ENCODE measurements around the gene MFNG.
A peak's percentile ranks its signal among the peaks of the same experiment; 100 is the strongest.

The MFNG gene

DNA sequence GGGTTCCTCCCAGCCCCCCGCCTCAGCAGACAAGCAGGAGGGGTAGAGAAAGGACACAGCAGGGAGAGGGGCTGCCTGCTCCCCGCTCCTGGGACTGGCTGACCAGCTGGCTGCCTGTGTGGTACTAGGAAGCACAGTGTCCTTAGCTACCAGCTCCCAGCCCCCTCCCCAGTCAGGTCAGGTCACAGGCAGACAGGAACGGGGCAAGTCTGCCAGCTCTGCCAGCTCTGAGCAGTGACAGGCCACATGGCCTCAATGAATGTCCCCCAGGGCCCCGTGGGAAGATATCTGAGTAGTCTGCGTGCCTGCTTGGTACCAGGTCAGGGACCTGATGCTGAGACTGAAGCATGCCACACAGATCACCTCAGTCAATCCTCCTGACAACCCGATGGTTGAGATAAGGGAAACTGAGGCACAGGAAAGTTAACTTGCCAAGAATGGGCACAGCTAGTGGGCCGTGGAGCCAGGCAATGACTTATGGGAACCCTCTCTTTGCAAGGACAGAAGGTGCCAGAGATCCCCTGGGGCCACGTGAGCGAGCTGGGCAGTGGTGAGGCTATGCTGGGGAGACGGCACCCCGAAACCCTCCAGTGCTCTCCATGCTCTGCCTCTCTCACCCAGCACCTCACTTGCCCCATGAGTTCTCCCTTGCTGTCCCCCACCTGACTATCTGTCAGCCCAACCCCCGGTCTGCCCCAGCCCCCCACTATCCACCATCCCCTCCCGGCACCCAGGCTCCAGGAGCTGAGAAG lies 13.8 kb upstream of the MFNG start:
- Histone ChIP-seq H3K4me1 (ENCODE audit: control insufficient read depth, insufficient read depth, low read length) (peaks cover 68% of the 10 kb centered on the region), H3K9ac (ENCODE audit: low read length) (peak overlapping the region; percentile 6), H3K27me3 (ENCODE audit: control insufficient read depth, insufficient read depth, low read length) (no peaks in the 10 kb centered on the region), H3K9me3 (ENCODE audit: control insufficient read depth, low read length) (no peaks in the 10 kb centered on the region), H3K36me3 (ENCODE audit: control insufficient read depth, insufficient read depth, low read length) (no peaks in the 10 kb centered on the region), H3K4me3 (ENCODE audit: low read length) (no peak overlapping the region)

- H3K9me3 ChIP-seq (ENCODE audit: control insufficient read depth, low read length), result no peaks in the 10 kb centered on the region
- peaks cover 60% of the 10 kb centered on the region for H3K4me1 ChIP-seq (ENCODE audit: control insufficient read depth, insufficient read depth, low read length)
- H3K4me3 ChIP-seq (ENCODE audit: low read length), result no peak overlapping the region
- no peak overlapping the region for H3K9ac ChIP-seq (ENCODE audit: low read length)
- no peaks in the 10 kb centered on the region for H3K36me3 ChIP-seq (ENCODE audit: control insufficient read depth, insufficient read depth, low read length)
- no peaks in the 10 kb centered on the region for H3K27me3 ChIP-seq (ENCODE audit: control insufficient read depth, insufficient read depth, low read length)
Measured at GRCh38 chr22:37499027-37499707, 13.0 kb upstream of the MFNG start.

DNA sequence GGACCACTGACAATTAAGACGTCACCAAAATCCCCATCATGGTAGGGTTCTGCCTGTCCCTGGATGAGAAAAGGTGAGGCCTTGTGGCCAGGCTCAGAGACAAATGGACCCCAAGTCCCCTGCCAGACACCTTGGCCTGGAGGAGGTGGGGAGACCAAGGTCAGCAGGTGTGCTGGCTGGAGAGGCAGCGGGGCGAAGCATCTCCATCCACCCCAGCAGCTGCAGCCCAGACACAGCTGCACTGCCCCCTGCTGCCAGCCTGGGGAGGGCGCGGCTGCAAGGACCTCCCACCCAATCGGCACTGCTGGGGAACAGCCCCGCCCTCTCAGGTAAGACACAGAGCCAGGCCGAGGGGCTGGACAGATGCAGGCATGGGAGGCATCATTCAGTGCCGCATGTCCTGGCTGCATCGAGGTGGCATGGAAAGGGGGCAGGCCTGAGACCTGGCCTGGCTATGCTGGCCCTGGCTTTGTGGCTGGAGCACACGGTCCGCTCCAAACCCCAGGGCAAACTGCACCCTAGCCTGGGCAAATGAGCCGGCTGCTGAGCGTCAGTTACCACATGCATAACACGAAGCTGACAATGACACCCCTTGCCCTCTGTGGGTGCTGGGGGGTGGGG lies 12.2 kb upstream of the MFNG start:
- no peak overlapping the region for H3K9ac ChIP-seq (ENCODE audit: low read length)
- no peak overlapping the region for H3K4me3 ChIP-seq (ENCODE audit: low read length)
- no peaks in the 10 kb centered on the region for H3K27me3 ChIP-seq (ENCODE audit: control insufficient read depth, insufficient read depth, low read length)
- H3K9me3 ChIP-seq (ENCODE audit: control insufficient read depth, low read length), result no peaks in the 10 kb centered on the region
- peaks cover 52% of the 10 kb centered on the region for H3K4me1 ChIP-seq (ENCODE audit: control insufficient read depth, insufficient read depth, low read length)
- no peaks in the 10 kb centered on the region for H3K36me3 ChIP-seq (ENCODE audit: control insufficient read depth, insufficient read depth, low read length)

DNA sequence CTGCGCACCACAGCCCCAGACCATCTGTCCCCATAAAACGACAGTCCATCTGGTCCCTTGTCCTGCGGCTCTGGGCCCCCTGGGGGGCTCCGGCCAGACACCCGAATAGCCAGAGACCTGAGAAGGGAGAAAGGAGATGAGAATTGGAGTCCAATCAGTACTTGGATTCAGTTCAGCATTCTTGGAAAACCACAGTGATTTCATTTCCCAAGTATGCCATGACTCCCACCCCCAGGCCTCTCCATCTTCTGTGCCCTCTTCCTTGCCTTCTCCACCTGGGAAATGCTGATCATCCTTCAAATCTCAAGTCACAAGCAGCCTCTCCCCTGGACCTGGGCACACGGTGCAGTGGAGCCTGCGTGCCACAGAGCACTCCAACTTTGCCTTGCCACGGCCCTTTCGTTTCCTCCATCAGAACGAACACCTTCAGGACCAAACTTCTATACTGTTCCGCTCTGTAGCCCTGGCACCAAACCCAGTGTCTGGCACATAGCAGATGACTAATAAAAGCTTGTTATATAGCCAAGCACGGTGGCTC lies 10.9 kb upstream of the MFNG start:
- no peaks in the 10 kb centered on the region for H3K9me3 ChIP-seq (ENCODE audit: control insufficient read depth, low read length)
- no peaks in the 10 kb centered on the region for H3K27me3 ChIP-seq (ENCODE audit: control insufficient read depth, insufficient read depth, low read length)
- peaks cover 40% of the 10 kb centered on the region for H3K4me1 ChIP-seq (ENCODE audit: control insufficient read depth, insufficient read depth, low read length)
- H3K9ac ChIP-seq (ENCODE audit: low read length), result no peak overlapping the region
- no peaks in the 10 kb centered on the region for H3K36me3 ChIP-seq (ENCODE audit: control insufficient read depth, insufficient read depth, low read length)
- no peak overlapping the region for H3K4me3 ChIP-seq (ENCODE audit: low read length)

DNA sequence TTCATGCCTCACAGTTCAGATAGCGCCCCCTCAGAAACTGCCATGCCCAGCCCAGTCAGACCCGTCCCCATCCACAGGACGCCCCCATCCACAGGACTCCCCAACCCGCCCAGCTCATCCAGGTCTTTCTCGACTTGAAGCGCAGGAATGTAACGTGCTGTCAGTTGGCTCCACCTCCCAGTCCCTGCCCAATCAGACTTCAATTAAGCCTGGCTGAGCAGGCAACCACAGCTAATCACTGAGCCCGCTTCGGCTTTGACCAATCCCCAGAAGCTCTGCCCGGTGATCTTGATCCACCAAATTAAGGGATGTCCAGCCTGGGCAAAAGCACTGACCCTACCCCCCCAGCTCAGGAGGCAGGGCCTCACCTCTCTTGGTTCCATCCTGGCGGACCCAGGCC lies 10.5 kb upstream of the MFNG start:
- Histone ChIP-seq H3K4me3 (ENCODE audit: low read length) (no peak overlapping the region), H3K36me3 (ENCODE audit: control insufficient read depth, insufficient read depth, low read length) (no peaks in the 10 kb centered on the region), H3K27me3 (ENCODE audit: control insufficient read depth, insufficient read depth, low read length) (no peaks in the 10 kb centered on the region), H3K9me3 (ENCODE audit: control insufficient read depth, low read length) (no peaks in the 10 kb centered on the region), H3K9ac (ENCODE audit: low read length) (no peak overlapping the region), H3K4me1 (ENCODE audit: control insufficient read depth, insufficient read depth, low read length) (peaks cover 40% of the 10 kb centered on the region)

GRCh38 chr22:37493979-37494378 lies 7.8 kb upstream of the MFNG start:
- H3K27me3 ChIP-seq (ENCODE audit: control insufficient read depth, insufficient read depth, low read length), result no peaks in the 10 kb centered on the region
- H3K9ac ChIP-seq (ENCODE audit: low read length), result no peak overlapping the region
- no peak overlapping the region for H3K4me3 ChIP-seq (ENCODE audit: low read length)
- no peaks in the 10 kb centered on the region for H3K36me3 ChIP-seq (ENCODE audit: control insufficient read depth, insufficient read depth, low read length)
- peaks cover 14% of the 10 kb centered on the region for H3K4me1 ChIP-seq (ENCODE audit: control insufficient read depth, insufficient read depth, low read length)
- no peaks in the 10 kb centered on the region for H3K9me3 ChIP-seq (ENCODE audit: control insufficient read depth, low read length)

GRCh38 chr22:37492428-37493344 lies 6.5 kb upstream of the MFNG start:
- no peaks in the 10 kb centered on the region for H3K27me3 ChIP-seq (ENCODE audit: control insufficient read depth, insufficient read depth, low read length)
- no peaks in the 10 kb centered on the region for H3K36me3 ChIP-seq (ENCODE audit: control insufficient read depth, insufficient read depth, low read length)
- no peak overlapping the region for H3K4me3 ChIP-seq (ENCODE audit: low read length)
- no peak overlapping the region for H3K9ac ChIP-seq (ENCODE audit: low read length)
- peaks cover 5% of the 10 kb centered on the region for H3K4me1 ChIP-seq (ENCODE audit: control insufficient read depth, insufficient read depth, low read length)
- H3K9me3 ChIP-seq (ENCODE audit: control insufficient read depth, low read length), result no peaks in the 10 kb centered on the region

- Histone ChIP-seq H3K4me3 (ENCODE audit: low read length) (no peak overlapping the region), H3K9me3 (ENCODE audit: control insufficient read depth, low read length) (no peaks in the 10 kb centered on the region), H3K4me1 (ENCODE audit: control insufficient read depth, insufficient read depth, low read length) (peaks cover 9% of the 10 kb centered on the region), H3K27me3 (ENCODE audit: control insufficient read depth, insufficient read depth, low read length) (peaks cover under 1% of the 10 kb centered on the region), H3K36me3 (ENCODE audit: control insufficient read depth, insufficient read depth, low read length) (no peaks in the 10 kb centered on the region), H3K9ac (ENCODE audit: low read length) (no peak overlapping the region)
Measured at GRCh38 chr22:37491559-37492427, 5.6 kb upstream of the MFNG start.

DNA sequence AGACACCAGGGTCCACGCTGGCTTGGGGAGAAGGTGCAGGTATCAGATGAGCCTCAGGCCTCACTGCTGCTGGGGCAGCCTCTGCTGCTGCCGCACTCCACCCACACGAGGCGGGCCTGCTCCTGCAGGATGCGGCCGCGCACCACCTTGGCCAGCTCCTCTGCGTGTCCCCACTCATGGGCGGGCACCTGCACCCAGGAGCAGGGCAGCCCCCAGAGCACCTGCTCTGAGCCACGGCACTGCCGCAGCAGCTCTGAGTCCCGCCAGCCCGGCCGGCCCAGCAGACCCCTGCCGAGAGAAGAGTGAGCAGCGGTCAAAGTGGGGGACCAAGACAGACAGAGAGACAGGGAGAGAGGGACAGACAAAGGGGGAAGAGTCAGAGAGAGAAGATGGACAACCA lies 4.9 kb upstream of the MFNG start:
- no peak overlapping the region for H3K4me3 ChIP-seq (ENCODE audit: low read length)
- no peak overlapping the region for H3K9ac ChIP-seq (ENCODE audit: low read length)
- H3K36me3 ChIP-seq (ENCODE audit: control insufficient read depth, insufficient read depth, low read length), result no peaks in the 10 kb centered on the region
- no peaks in the 10 kb centered on the region for H3K9me3 ChIP-seq (ENCODE audit: control insufficient read depth, low read length)
- peaks cover 15% of the 10 kb centered on the region for H3K4me1 ChIP-seq (ENCODE audit: control insufficient read depth, insufficient read depth, low read length)
- peaks cover 3% of the 10 kb centered on the region for H3K27me3 ChIP-seq (ENCODE audit: control insufficient read depth, insufficient read depth, low read length)

- no peak overlapping the region for H3K4me3 ChIP-seq (ENCODE audit: low read length)
- peaks cover 3% of the 10 kb centered on the region for H3K27me3 ChIP-seq (ENCODE audit: control insufficient read depth, insufficient read depth, low read length)
- peaks cover 17% of the 10 kb centered on the region for H3K4me1 ChIP-seq (ENCODE audit: control insufficient read depth, insufficient read depth, low read length)
- H3K36me3 ChIP-seq (ENCODE audit: control insufficient read depth, insufficient read depth, low read length), result no peaks in the 10 kb centered on the region
- no peak overlapping the region for H3K9ac ChIP-seq (ENCODE audit: low read length)
- no peaks in the 10 kb centered on the region for H3K9me3 ChIP-seq (ENCODE audit: control insufficient read depth, low read length)
Measured at GRCh38 chr22:37489983-37490382, 3.8 kb upstream of the MFNG start.

All from mucosa of stomach (tissue), 1 donor.